NCI-H460 (cell line): ENCODE data around the gene OGA. TPM values are rescaled to one million over a fixed set of nuclear protein-coding genes. Genes with fewer than 3 reads are reported as not detected.

Experiments
- DNase-seq: peaks from one replicate; pipeline ENCODE4 v3.0.0-alpha.2; 2016; ENCODE audit warnings: low read depth; ENCODE audit errors: extremely low read depth
- total RNA-seq: library from RNA; depleted of rRNA; stranded (reverse); fragments of >200 nt; shearing (Covaris generic); gene quantifications from 2 replicates; pipeline ENCODE4 v1.2.3, GENCODE V29; 2014; rRNA removed

OGA gene
- total RNA-seq, 1 experiment from 2014 or later: 96.2 TPM

DNA sequence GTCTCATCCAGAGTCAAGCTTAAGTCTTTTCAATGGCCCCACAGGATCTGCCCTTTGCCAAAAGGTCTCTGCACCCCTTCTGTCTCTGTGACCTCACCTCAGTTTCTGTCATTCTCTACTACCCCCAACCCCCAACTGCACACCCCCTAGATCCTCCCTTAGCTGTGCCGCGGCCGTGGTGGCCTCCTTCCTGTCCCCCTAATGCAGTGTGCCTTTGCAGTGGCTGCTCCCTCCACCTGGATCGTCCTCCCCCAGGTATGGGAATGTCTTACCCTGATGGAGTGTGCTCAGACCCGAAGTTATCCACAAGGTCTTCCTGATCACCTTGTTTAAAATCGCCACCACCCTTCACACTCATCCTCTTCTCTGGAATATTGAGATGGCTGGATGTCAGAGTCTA, 51.9 kb downstream of the OGA start:
- no peak for DNase-seq

DNA sequence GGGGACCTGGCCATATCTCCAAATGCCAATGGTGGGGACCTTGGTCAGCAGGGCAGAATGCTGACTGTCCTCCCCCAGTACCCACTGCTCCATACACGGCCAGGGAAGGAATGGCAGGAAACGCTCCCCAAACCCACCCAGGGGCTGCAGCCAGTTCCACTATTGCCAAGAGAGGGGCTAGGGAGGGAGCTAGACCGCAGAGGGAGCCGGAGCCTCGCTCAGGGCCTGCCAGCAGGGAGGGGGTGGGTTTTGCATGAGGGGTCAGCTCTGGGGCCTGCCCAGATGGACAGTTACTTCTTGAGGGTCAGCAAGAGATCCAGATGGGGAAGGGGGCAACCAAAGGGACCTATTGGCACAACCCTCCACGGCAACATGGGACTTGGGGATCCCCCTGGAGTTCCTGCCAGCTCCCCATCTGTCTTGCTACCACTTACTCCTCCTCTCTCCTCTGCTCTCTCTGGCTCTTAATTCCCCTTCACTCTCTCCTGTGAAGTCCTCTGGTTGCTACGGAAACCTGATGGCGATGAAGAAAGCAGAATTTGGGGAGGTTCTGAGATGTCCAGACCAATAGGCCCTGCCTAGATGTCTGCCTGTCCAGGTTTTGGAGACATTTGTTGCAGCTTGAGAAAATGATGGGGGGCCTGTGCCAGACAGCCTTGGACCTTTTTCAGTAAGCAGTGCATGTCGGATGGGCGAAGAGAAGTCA, 55.0 kb downstream of the OGA start:
- DNase-seq: no peak

DNA sequence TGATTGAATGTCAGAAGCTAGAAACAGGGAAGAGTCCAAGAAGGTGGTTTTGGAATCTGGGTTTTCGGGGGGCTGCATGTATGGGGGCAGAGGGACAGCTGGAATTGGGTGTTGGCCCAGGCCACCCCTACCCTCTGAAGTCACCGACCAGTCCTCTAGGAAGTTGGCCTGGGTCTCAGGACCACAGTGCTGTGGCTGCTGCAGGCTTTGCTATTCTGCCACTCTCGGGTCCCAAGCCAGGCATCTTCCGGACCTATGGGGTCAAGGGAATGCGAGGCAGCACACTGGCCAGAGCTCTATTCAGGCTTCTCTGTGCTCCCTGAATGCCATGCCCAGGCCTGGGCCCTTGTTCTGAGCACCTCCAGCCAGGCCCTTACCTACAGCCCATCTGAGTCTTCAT, 55.5 kb downstream of the OGA start:
- DNase-seq: no peak

DNA sequence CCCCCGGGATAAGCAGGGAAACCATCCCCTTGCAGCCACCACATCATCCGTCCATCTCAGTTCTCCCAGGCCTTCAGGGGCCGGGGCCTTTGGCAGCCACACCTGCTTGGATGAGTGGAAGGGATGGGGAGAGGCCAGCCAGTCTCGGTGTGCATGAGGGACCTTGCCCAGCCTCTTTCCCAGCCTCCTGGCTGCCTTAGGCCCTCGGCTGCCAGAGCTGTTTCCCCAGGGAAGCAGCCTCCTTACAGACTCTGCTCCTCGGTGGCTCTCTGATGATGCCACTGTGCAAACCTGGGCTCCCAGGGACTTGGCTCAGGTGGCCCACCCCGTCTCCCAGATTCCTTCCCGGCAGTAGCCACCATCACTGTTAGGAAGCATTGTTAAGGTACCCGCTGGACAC, 57.0 kb downstream of the OGA start:
- no peak for DNase-seq

DNA sequence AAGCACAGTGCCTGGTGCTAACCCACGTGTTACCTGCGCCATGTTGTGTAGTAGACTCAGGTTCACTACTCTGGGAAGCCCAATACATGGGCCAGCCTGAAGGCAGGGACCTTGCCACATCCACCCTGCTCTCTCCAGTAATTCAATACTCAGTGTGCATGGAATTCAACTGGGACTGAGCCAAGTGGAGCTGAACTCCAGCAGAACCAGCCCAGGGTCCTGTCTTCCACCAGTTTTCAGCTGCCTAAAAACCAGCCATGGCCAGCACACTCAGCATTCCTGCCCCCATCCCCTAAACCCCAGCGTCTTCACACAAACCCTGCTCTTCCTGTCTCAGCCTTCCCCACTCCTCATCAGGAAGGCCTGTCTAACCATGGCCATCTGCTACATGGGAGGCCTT, 57.7 kb downstream of the OGA start:
- no peak for DNase-seq

DNA sequence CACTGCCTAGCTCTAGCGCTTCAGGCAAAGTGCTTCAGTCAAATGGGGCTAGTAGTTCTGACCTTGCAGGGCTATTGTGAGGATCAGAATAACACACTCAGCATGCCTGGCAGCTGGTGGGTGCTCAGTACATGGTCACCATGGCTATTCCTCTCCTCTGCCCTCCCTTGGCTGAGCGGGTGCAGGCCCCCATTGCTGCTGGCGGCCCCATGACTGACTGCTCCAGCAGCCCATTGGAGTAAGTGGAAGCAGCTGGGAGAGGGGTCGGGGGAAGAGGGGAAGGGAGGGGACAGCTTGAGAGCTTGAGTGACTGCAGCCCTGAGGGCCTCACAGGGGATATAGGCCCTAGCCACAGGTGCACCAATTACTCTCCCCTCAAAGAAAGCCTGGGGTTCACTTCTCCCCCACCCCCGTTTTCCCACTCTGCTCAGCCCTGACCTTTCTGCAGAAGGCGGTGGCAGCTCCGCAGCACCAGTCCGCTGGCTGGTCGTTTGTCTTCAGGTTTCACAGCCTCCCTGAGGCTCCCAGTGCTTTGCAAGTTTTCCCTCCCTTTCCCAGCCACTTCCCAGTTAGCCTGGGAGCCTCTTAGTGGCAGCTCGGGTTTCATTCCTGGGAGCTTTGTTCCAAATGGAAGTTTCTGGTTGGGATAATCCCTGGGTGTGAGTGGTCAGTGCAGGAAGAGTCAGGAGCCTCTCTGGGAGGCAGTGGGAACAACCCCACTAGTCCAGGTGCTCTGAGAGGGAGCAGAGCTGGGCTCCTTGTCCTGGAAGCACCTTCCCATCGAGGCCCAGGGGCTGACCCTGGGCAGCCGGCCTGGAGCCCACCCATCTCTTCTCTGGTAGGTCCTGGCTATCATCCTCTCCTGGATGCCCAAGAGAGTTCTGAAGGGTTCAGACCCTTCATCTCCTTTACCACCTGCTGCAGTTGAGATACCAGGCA, 58.7 kb downstream of the OGA start:
- DNase-seq: no peak

DNA sequence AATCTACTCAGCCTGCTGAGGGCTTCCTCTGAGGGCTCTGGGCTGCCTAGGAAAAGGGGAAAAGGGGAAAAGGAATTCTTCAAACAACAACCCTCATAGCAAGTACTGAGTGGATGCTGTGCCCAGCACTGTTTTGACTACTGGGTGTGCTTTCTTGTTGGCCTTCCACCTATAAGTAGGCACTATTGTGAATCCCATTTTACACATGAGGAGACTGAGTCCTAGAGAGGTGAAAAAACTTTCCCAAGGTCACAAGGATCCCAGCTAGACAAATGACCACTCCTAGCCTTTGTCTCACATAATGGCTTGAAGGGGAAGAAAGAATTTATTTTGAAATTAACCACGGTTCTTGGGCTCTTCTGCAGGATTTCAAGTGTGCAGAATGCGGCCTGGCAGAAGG, 59.4 kb downstream of the OGA start:
- DNase-seq: no peak

DNA sequence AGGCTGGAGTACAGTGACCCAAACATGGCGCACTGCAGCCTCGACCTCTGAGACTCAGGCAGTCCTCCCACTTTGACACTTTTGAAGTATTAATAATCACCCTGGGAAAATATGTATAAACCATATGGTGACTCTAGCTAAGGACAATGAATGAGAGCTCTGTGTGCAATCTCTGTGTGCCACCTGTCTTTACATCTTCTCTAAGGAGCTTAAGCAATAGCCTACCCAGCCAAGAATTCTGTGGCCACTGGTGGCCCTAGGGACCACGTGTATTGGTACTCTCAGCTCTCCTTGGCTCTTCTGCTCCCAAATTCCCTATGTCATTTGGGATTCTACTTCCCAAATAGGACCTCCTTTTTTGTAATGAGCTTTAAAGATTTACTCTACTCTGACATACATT, 66.0 kb downstream of the OGA start:
- no peak for DNase-seq

DNA sequence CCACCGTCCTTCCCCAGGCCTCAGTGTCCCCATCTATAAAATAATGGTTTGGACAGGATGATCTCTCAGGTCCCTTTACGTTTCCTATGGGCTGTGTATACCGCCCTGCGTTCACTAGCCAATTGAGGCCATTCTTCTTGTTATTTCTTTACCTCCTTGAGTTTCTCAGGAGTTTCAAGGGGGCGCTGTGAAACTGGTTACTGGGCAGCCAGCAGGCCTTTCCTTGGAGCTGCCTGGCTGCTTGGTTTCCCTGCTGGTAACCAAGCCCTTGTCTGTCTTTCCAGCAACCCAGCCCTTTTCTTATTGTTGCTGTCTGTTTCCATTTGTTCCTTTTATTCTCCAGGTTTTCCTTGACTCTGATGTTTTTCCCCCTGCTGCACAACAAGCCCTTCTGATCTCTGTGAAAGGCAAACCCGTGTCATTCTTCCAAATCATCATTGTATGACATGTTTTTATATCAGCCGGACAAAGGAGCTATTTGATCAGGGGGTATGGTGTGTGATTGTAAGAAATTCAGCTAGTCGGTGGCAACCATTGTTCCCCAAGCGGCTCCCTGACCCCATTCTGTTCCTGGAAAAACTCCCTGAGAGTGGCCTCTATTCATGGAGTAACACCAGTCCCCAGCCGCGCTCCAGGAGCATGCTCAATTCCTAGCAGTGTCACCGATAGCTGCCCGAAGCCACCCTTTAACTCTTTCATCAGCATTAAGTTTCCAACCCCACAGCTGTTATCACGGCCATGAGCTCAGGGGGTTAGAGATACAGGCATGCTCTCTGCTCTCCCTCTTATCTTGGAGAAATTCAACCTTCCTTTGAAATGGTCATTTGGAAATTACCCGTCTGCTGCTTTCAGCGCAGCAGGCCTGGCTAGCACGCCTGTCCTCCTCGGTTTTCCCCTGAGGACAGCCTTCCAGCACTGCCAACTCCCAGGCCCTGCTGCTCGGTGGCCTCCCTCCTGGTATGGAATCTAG, 68.9 kb downstream of the OGA start:
- DNase-seq: no peak

DNA sequence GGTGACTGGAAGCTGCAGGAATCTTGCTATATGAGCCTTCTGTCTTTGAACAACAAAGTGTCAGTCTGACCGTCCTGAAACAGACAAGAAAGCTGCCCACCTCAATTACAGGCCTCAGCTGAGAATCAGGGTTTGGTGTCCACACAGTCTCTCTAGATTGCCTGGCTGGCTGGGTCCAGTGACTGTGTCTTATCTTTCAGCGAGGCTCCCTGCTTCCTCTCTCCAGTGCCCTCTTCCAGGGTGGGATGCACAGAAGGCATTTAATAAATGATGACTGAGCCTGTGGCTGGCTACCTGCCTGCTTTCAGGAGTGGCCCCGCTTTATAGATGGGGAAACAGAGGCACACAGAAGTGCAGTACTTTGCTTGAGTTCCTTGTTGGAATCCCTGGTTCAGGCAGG, 69.7 kb downstream of the OGA start:
- DNase-seq: no peak

DNA sequence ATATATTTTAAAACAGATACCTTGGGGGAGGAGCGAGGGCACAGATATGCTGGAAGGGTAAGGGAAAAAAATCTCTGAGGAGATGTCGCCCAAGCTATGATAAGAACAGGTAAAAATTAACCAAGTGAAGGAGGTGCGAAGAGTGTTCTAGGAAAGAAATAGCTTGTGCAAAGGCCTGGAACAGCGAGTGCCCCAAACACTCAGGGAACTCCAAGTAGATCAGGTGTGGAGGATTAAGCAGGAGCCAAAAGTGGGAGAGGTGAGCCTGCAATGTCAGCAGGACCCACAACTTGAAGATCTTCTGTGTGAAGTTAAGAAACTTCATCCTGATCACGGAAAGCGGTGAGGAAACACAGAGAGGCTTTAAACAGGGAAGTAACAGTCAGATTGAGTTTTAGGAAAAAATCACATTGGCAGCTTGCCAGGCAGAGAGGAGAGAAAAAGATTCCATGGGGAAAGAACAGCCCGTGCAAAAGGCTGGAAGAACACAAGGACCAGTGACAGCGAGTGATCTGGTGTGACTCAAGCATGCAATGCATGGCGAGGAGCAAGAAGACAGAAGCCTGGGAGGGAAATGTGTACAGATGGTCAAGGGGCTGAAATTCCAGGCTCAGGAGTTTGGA, 73.1 kb downstream of the OGA start:
- DNase-seq: no peak

DNA sequence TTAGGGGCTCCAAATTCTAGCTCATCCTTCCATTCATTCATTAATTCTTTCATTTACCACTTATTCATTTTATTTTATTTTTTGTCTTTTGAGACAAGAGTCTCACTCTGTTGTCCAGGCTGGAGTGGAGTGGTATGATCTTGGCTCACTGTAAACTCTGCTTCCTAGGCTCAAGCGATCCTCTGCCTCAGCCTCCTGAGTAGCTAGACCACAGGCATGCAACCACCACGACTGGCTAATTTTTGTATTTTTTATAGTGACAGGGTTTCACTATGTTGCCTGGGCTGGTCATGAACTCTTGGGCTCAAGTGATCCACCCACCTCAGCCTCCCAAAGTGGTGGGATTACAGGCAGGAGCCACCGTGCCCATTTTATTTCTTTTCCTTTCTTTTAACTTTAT, 74.0 kb downstream of the OGA start:
- DNase-seq: no peak

DNA sequence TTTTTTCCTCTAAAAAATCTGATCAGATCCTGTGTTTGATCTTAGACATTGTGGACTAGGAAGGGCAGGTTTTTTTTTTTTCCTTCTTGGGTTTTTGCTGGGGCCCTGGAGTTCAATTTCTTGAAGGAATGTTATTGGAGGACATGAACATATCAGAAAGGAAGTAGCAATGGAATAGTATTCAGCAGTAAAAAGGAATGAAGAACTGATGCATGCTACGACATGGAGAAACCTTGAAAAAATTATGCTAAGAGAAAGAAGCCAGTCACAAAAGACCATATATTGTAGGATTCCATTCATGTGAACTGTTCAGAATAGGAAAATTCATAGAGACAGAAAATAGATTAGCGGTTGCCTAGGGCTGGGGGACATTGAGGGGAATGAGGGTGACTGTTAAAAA, 76.3 kb downstream of the OGA start:
- DNase-seq: no peak

DNA sequence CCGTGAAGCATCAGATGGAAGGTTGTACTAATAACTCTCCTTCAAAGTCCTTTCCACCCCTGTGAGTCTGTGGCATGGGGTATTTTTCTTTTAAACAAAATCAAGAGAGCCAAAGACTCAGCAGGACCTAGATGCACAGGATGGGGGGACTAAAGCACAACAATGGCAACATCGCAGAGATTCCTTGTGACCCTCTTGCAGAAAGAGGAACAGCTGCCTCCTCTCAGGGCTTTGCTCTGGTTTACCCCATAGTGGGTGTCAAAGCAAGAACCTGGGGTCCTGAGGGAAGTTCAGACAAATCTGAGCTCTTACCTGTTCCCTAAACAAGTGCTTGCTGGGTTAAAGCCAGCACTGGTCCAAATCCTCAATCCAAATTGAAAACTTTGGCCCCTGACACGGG, 81.6 kb downstream of the OGA start:
- DNase-seq: no peak

Other genes with a start within 250 kb of the OGA start
- gene POLL, start 230.2 kb downstream of the OGA start, total RNA-seq: 17.5 and 17.7 TPM in 2 replicates
- gene DPCD, start 230.1 kb downstream of the OGA start, total RNA-seq: 39.0 and 40.0 TPM in 2 replicates
- 13.1 and 23.7 TPM in 2 replicates for gene FBXW4, start 123.3 kb downstream of the OGA start, total RNA-seq
- 0.37 TPM in 1 of 2 replicates, not detected in the other for gene FGF8, start 42.3 kb downstream of the OGA start, total RNA-seq
- gene NPM3, start 35.0 kb downstream of the OGA start, total RNA-seq: 170 and 199 TPM in 2 replicates
- 2.0 TPM in 2 replicates for gene KCNIP2, start 25.4 kb upstream of the OGA start, total RNA-seq
- 6.6 and 7.9 TPM in 2 replicates for gene ARMH3, start 237.7 kb upstream of the OGA start, total RNA-seq
- gene HPS6, start 246.9 kb upstream of the OGA start, total RNA-seq: 16.7 and 19.5 TPM in 2 replicates